Body of pancreas (tissue), 4 donors: ENCODE results near the gene CCDC85C. TPM values are rescaled to one million over a fixed set of nuclear protein-coding genes. Genes with fewer than 3 reads are reported as not detected.
"Not testable (repeated sequence)": the region's sequence is repeated elsewhere in the genome, so short reads cannot be mapped to it uniquely, and the experiment has no call there.

Source experiments
- ATAC-seq: fragments of 150-250 bp; one replicate; pipeline ENCODE4 v1.9.1; 2016
- DNase-seq, 4 donors: peaks; one replicate each; pipeline ENCODE4 v3.0.0-alpha.2; 2019
- H3K27ac ChIP-seq, 4 donors: fragments of 200-600 bp; sonication (generic); 1 replicate in 3 of 4; 2 replicates in 1 of 4; pipeline versions ENCODE4 v1.5.1 to v1.6.1; 2016 to 2019; ENCODE audit warnings: mild to moderate bottlenecking in 1 of 4, mixed read lengths in 1 of 4, moderate library complexity in 1 of 4
- H3K27me3 ChIP-seq, 2 donors: fragments of 200-600 bp; sonication (generic); one replicate each; pipeline ENCODE4 v1.6.0; 2016; ENCODE audit warnings: mild to moderate bottlenecking in 1 of 2
- H3K36me3 ChIP-seq, 2 donors: fragments of 200-600 bp; sonication (generic); replicated peaks in 1 of 2; 2 replicates each; pipeline ENCODE4 v1.5.1; 2016; ENCODE audit warnings: low read depth in 2 of 2; ENCODE audit not compliant: insufficient read depth in 1 of 2
- H3K4me1 ChIP-seq: fragments of 200-600 bp; sonication (generic); one replicate; pipeline ENCODE4 v1.6.0; 2016
- H3K4me3 ChIP-seq, 2 donors: fragments of 200-600 bp; sonication (generic); 1 replicate in 1 of 2; 2 replicates in 1 of 2; pipeline ENCODE4 v1.5.1; 2016 to 2019
- H3K9me3 ChIP-seq, 3 donors: fragments of 200-600 bp; sonication (generic); 1 replicate in 2 of 3; 2 replicates in 1 of 3; pipeline ENCODE4 v1.5.1; 2016
- CTCF ChIP-seq, 7 experiments: fragments of 450-650 bp in 4 of 7; fragments of 200-600 bp in 3 of 7; sonication (generic) in 3 of 7; IDR thresholded peaks; one replicate each; pipeline ENCODE4 v1.5.1; 2016 to 2019; ENCODE audit warnings: antibody characterized with exemption in 7 of 7
- POLR2A ChIP-seq, 3 donors: fragments of 450-650 bp; IDR thresholded peaks; one replicate each; pipeline ENCODE4 v1.6.1; 2016; ENCODE audit warnings: antibody characterized with exemption in 3 of 3, mild to moderate bottlenecking in 2 of 3
- WGBS, 2 donors: methylation state at CpG; one replicate each; pipeline ENCODE4 v1.1.5; 2017; 5-methylcytosine and 5-hydroxymethylcytosine counted together
- intact Hi-C: fragments of 100-400 bp; cut with DNase I; formaldehyde crosslinking; loops from one replicate; pipeline ENCODE4 v1.15.1; 2023
- total RNA-seq, 2 donors: library from RNA; depleted of rRNA; stranded (reverse); fragments of >200 nt; gene quantifications; one replicate each; pipeline ENCODE4 v1.1.0, GENCODE V29; 2016

CCDC85C gene
- total RNA-seq, 2 donors from 2014 or later = 8.9 to 10.1 TPM

DNA sequence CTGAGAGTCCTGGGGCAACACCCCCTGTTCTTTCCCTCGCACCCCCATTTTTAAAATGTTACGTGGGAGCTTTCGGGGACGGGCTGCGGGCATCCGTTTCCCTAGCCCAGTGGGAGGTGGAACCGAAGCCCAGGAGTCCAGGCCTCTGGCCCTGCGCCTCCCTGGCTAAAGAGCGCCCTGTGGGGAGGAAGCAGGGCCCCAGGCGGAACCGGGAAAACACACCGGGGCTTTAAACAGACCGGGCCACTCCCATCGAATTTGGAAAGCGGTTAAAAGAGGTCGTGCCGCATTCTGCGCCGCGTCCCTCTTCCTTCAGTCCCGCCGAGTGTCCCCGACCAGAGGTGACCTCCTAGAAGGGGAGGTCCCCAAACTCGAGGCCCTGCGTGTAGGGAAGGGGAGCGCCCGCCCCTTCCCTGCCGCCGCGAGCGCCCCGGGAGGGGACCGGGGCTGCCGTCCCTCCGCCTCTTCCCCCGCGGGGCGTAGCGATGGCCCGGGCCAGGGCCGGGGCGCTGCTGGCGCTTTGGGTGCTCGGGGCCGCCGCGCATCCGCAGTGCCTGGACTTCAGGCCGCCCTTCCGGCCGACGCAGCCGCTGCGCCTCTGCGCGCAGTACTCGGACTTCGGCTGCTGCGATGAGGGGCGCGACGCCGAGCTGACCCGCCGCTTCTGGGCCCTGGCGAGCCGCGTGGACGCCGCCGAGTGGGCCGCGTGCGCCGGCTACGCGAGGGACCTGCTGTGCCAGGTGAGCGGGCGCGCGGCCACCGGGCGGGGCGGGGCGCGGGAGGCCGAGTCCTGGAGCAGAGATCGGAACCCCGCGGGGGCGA, 40.9 kb upstream of the CCDC85C start, which contains the start of gene HHIPL1:
TSS of gene HHIPL1 (plus strand) at position 407 of the 822 bp plus-strand sequence. CDS start at position 486, 79 bp downstream.
- H3K4me3 ChIP-seq = no peak within 1 kb of the TSS
- TF ChIP-seq CTCF (IDR thresholded peaks at IDR 0.05) (no peak), POLR2A (IDR thresholded peaks at IDR 0.05) (no peak)
- H3K9me3 ChIP-seq = no peaks in the 10 kb centered on the region
- DNase-seq = peak in 2 of 4 donors; percentile 9 to 16
- no peaks in the 10 kb centered on the region for H3K36me3 ChIP-seq
- intact Hi-C loops = no loop called here
- H3K4me1 ChIP-seq = peaks cover 10% of the 10 kb centered on the region
- peaks cover 0 to 7% of the 10 kb centered on the region in 2 donors for H3K27me3 ChIP-seq
- no peak within 1 kb of the TSS for H3K27ac ChIP-seq
- 10 to 59% methylated on average over 9 to 74 of the region's 91 CpGs for WGBS, 2 donors
- ATAC-seq = peak; percentile 61

DNA sequence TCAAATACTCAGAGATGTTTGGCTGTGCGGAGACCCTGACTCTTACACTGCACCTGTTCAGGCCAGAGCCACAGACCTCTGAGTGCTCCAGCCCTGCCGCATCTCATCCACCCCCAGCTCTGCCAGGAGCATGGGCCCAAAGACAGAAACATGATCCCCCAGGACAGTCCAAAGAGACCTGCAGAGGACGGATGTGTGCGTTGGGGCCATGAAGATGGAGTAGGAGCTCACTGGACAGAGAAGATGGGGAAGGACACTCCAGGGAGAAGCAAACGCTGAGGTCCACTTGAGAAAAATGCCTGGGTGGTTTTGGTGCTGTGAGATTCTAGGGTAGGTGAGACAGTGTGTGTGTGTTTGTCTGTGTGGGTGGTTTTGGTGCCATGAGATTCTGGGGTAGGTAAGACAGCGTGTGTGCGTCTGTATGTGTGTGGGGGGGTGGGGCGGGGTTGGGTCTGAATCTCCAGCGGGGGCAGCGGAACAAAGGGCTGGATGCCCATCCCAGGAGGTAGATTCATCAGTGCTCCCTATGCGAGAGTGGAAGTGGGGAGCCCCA, 40.1 kb upstream of the CCDC85C start:
- ATAC-seq (no peak), DNase-seq (no peak)
- H3K27ac ChIP-seq = no peak overlapping the region
- no peaks in the 10 kb centered on the region for H3K9me3 ChIP-seq
- H3K4me1 ChIP-seq = peaks cover 10% of the 10 kb centered on the region
- 89 to 92% methylated on average over 11 of the region's 11 CpGs for WGBS, 2 donors
- no peak overlapping the region for H3K4me3 ChIP-seq
- TF ChIP-seq POLR2A (IDR thresholded peaks at IDR 0.05) (no peak), CTCF (IDR thresholded peaks at IDR 0.05) (no peak)
- no peaks in the 10 kb centered on the region for H3K36me3 ChIP-seq
- peaks cover 0 to 7% of the 10 kb centered on the region in 2 donors for H3K27me3 ChIP-seq
- intact Hi-C loops = no loop called here

GRCh38 chr14:99643343-99643742, 39.3 kb upstream of the CCDC85C start:
- ATAC-seq (no peak), DNase-seq (no peak)
- Histone ChIP-seq H3K9me3 (no peaks in the 10 kb centered on the region), H3K36me3 (no peaks in the 10 kb centered on the region), H3K27ac (no peak overlapping the region), H3K4me1 (peaks cover 10% of the 10 kb centered on the region), H3K27me3 (peaks cover 0 to 7% of the 10 kb centered on the region in 2 donors), H3K4me3 (no peak overlapping the region)
- intact Hi-C loops = no loop called here
- 73 to 75% methylated on average over 5 to 6 of the region's 6 CpGs for WGBS, 2 donors
- no peak for TF ChIP-seq POLR2A (IDR thresholded peaks at IDR 0.05)
- no peak for TF ChIP-seq CTCF (IDR thresholded peaks at IDR 0.05)

- 89 to 95% methylated on average over 5 of the region's 5 CpGs for WGBS, 2 donors
- H3K27me3 ChIP-seq, H3K27ac ChIP-seq, H3K9me3 ChIP-seq, ATAC-seq, intact Hi-C loops, H3K4me3 ChIP-seq, H3K36me3 ChIP-seq, DNase-seq: not testable (repeated sequence)
- peaks cover 10% of the 10 kb centered on the region for H3K4me1 ChIP-seq
Observed at GRCh38 chr14:99642771-99643170, 38.8 kb upstream of the CCDC85C start.

GRCh38 chr14:99637624-99638023, 33.6 kb upstream of the CCDC85C start:
- no peaks in the 10 kb centered on the region for H3K27me3 ChIP-seq
- ATAC-seq (no peak), DNase-seq (no peak)
- no peak overlapping the region for H3K4me3 ChIP-seq
- no peaks in the 10 kb centered on the region for H3K9me3 ChIP-seq
- WGBS, 2 donors = 82 to 88% methylated on average over 7 of the region's 7 CpGs
- intact Hi-C loops = no loop called here
- no peaks in the 10 kb centered on the region for H3K4me1 ChIP-seq
- H3K36me3 ChIP-seq = no peaks in the 10 kb centered on the region
- TF ChIP-seq POLR2A (IDR thresholded peaks at IDR 0.05) (no peak), CTCF (IDR thresholded peaks at IDR 0.05) (no peak)
- no peak overlapping the region for H3K27ac ChIP-seq
